Prostate gland (tissue), 2 donors: ENCODE measurements around the gene POGK. TPM values are rescaled to one million over a fixed set of nuclear protein-coding genes. Genes with fewer than 3 reads are reported as not detected.
A peak's percentile ranks its signal among the peaks of the same experiment; 100 is the strongest.

Experiments used
- DNase-seq: peaks from one replicate; pipeline ENCODE4 v3.0.0-alpha.2; 2019; ENCODE audit warnings: low spot score
- H3K27ac ChIP-seq, 2 donors: fragments of 200-600 bp; sonication (generic); 2 replicates each; pipeline ENCODE4 v1.5.1; 2017 to 2019
- H3K27me3 ChIP-seq: fragments of 200-600 bp; sonication (generic); replicated peaks from 2 replicates; pipeline ENCODE4 v1.5.1; 2019; ENCODE audit not compliant: insufficient read depth
- H3K36me3 ChIP-seq, 2 donors: fragments of 200-600 bp; sonication (generic); 1 replicate in 1 of 2; 2 replicates in 1 of 2; pipeline versions ENCODE4 v1.5.1 to v1.8.1; 2017 to 2019
- H3K4me1 ChIP-seq: fragments of 200-600 bp; sonication (generic); replicated peaks from 2 replicates; pipeline ENCODE4 v1.5.1; 2019
- H3K4me3 ChIP-seq, 2 donors: fragments of 200-600 bp; sonication (generic); 2 replicates each; pipeline ENCODE4 v1.5.1; 2017 to 2019
- H3K9me3 ChIP-seq: fragments of 200-600 bp; sonication (generic); 2 replicates; pipeline ENCODE4 v1.5.1; 2017
- POLR2A ChIP-seq: fragments of 450-650 bp; IDR thresholded peaks from one replicate; pipeline ENCODE4 v1.6.1; 2016; ENCODE audit warnings: antibody characterized with exemption, mild to moderate bottlenecking
- POLR2AphosphoS5 ChIP-seq: sonication (generic); formaldehyde crosslinking; IDR thresholded peaks from one replicate; pipeline ENCODE4 v1.6.1; 2017; ENCODE audit warnings: antibody characterized with exemption
- WGBS: methylation state at CpG from one replicate; pipeline ENCODE4 v1.1.5; 2018; 5-methylcytosine and 5-hydroxymethylcytosine counted together
- intact Hi-C: fragments of 100-400 bp; cut with DNase I; formaldehyde crosslinking; loops from one replicate; pipeline ENCODE4 v1.14.2; 2022
- total RNA-seq, 2 donors: library from RNA; depleted of rRNA; stranded (reverse); fragments of >200 nt; gene quantifications; one replicate each; pipeline ENCODE4 v1.1.0, GENCODE V29; 2016
- TF ChIP-seq, protein P1 (sequence below), 4 experiments: fragments of 200-600 bp in 2 of 4; fragments of 450-650 bp in 2 of 4; sonication (generic) in 2 of 4; IDR thresholded peaks; 1 replicate in 3 of 4; 2 replicates in 1 of 4; pipeline ENCODE4 v1.5.1; 2016 to 2019; ENCODE audit warnings: antibody characterized with exemption in 4 of 4, mild to moderate bottlenecking in 2 of 4, moderate library complexity in 2 of 4

Gene POGK
- total RNA-seq, 2 donors from 2014 or later, result 22.3 to 34.9 TPM

DNA sequence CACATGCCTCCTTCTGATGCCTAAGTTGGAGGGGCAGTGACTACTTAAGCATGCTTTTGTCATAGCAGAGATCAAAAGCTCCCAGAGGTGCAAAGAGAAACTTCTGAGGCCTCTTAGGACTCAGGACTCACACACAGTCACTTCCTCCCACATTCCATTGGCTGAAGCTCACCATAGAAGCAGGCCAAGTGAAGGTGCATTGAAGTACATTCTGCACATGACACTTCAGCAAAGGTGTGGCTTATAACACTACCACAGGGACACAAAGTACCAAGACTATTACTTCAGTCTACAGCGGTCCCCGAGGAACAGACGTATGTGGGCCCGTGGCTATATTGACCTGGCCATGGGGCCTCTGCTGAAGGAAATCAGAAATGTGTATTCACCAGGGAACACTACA is 2.5 kb upstream of the POGK start:
- Histone ChIP-seq H3K36me3 (no peaks in the 10 kb centered on the region), H3K27me3 (no peaks in the 10 kb centered on the region), H3K9me3 (no peaks in the 10 kb centered on the region), H3K4me1 (peaks cover 10% of the 10 kb centered on the region), H3K27ac (no peak overlapping the region), H3K4me3 (no peak overlapping the region)
- no peak for DNase-seq
- no peak for TF ChIP-seq POLR2A
- TF ChIP-seq, protein P1, sequence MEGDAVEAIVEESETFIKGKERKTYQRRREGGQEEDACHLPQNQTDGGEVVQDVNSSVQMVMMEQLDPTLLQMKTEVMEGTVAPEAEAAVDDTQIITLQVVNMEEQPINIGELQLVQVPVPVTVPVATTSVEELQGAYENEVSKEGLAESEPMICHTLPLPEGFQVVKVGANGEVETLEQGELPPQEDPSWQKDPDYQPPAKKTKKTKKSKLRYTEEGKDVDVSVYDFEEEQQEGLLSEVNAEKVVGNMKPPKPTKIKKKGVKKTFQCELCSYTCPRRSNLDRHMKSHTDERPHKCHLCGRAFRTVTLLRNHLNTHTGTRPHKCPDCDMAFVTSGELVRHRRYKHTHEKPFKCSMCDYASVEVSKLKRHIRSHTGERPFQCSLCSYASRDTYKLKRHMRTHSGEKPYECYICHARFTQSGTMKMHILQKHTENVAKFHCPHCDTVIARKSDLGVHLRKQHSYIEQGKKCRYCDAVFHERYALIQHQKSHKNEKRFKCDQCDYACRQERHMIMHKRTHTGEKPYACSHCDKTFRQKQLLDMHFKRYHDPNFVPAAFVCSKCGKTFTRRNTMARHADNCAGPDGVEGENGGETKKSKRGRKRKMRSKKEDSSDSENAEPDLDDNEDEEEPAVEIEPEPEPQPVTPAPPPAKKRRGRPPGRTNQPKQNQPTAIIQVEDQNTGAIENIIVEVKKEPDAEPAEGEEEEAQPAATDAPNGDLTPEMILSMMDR (IDR thresholded peaks at IDR 0.05), result no peak
- TF ChIP-seq POLR2AphosphoS5, result no peak
- intact Hi-C loops, result no loop called here
- 100% methylated on average over 4 of the region's 4 CpGs for WGBS

DNA sequence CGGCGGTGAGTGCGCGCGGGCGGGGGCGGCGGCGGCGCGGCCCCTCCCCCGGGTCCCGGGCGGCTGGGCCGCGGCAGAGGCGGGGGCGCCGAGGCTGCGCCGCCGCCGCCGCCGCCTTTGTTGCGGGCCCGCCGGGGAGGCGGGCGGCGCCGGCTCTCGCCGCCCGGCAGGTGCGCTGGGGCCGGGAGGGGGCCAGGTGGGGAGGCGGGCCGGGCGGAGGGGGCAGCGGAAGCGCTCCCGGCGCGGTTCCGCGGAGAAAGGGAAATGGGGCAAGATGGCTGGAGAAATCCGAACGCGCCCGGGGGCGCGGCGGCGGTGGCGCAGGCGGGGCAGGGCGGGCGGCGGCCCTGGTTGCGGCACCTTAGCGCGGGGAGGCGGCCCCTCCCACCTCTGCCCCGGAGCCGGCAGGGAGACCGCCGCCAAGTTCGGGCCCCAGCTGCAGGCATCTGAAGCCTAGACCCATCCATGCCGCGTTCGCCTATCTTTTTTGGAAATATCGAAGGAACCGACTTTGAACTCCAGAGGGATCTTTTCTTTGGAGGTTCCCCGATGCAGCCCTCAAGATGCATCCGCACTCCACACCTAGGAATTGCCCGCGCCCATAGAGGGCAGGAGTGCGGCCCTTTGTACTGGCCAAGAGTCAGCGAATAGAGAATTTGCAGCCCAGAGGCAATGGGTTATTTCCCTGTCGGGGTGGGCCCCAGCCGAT is 479 bp downstream of the POGK start:
- TF ChIP-seq, protein P1 (IDR thresholded peaks at IDR 0.05), result peak in 1 of 4 experiments; percentile 12
- TF ChIP-seq POLR2A, result no peak
- no peaks in the 10 kb centered on the region for H3K9me3 ChIP-seq
- H3K27me3 ChIP-seq, result no peaks in the 10 kb centered on the region
- intact Hi-C loops, result loop anchor here (2.0 kb wide), 1 partner anchor 35 kb away; no protein-coding TSS in a partner anchor
- WGBS, result 2% methylated on average over 46 of the region's 82 CpGs
- H3K4me1 ChIP-seq, result peaks cover 23% of the 10 kb centered on the region
- peak overlapping the region; percentile 83 to 87 for H3K27ac ChIP-seq
- no peaks in the 10 kb centered on the region for H3K36me3 ChIP-seq
- peak overlapping the region; percentile 66 to 70 for H3K4me3 ChIP-seq
- peak; percentile 42 for DNase-seq

DNA sequence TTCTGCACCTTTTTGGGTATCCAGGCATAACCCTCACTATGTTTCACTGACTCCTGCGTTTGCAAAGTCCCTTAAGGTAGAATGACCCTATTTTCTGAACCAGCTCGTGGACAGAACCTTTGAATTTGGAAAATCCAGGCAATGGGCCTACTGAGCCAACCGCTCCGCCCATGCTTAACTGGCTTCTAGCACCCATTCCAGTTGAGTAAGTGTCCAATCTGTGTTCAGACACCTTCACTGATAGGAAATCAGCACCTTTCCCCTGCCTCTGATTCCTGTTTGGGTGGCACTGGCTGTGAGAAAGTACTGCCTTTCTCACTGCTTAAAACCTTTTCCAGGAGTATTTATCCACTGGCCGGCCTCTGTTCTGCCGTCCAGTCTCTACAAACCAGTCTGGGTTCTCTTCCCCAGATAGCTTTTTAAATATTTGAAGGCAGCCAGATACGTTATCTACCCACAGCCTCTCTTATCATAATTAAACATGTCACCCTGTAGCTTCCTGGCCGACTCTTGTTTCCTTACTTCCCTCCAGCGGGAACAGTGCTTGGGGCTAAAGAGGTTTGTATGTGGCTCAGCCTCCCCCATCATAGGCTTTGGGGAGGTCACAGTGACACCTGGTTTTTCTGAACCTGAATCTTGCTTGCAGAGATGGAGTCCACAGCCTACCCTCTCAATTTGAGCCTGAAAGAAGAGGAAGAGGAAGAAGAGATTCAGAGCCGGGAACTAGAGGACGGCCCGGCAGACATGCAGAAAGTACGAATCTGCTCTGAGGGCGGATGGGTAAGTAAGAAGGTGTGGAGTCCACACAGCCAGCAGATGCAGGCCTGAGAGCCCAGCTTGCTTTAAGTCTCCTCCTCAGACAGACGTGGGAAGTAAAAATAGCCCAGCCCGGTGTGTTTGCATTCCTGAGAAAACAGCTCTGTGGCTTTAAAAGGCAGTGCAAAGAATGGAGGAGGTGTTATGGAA is 1.3 kb downstream of the POGK start:
- Histone ChIP-seq H3K27me3 (no peaks in the 10 kb centered on the region), H3K4me3 (peak overlapping the region; percentile 66 to 70), H3K36me3 (no peaks in the 10 kb centered on the region), H3K27ac (peak overlapping the region; percentile 40 to 61), H3K9me3 (no peaks in the 10 kb centered on the region), H3K4me1 (peaks cover 23% of the 10 kb centered on the region)
- peak; percentile 12 for DNase-seq
- intact Hi-C loops, result loop anchor here (2.0 kb wide), 1 partner anchor 34 kb away; no protein-coding TSS in a partner anchor
- TF ChIP-seq POLR2A (no peak), POLR2AphosphoS5 (no peak)
- TF ChIP-seq, protein P1 (IDR thresholded peaks at IDR 0.05), result no peak
- WGBS, result 45% methylated on average over 16 of the region's 16 CpGs

DNA sequence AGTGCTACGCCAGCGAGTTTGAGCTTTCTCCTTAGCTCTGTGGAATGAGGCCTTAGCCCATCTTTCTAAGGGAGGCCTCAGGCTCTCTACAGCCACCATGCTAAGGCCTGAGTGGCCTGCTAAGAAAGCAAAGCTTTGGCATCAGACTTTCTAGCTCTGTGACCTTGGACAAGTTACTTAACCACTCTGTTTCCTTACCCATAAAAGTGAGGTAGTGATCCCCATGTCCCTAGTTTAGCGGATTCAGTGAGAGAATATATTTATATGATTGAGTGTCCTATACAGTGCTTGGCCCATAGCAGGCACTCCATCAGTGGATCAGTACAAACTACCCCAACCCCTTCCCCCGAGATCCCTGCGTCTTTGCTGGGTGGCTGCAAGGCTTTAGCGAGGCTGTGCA is 4.0 kb downstream of the POGK start:
- Histone ChIP-seq H3K9me3 (no peaks in the 10 kb centered on the region), H3K36me3 (no peaks in the 10 kb centered on the region), H3K27ac (no peak overlapping the region), H3K27me3 (no peaks in the 10 kb centered on the region), H3K4me3 (no peak overlapping the region), H3K4me1 (peaks cover 23% of the 10 kb centered on the region)
- intact Hi-C loops, result no loop called here
- TF ChIP-seq POLR2AphosphoS5 (no peak), POLR2A (no peak)
- TF ChIP-seq, protein P1 (IDR thresholded peaks at IDR 0.05), result no peak
- WGBS, result 82% methylated on average over 6 of the region's 6 CpGs
- DNase-seq, result no peak
